GM18870 (cell line): ENCODE data around the gene ACACB.

ENCODE experiments used
- ATAC-seq: cut with Tn5 transposase; IDR thresholded peaks from one replicate; pipeline ENCODE4 v1.9.1; 2021; ENCODE audit warnings: moderate library complexity; ENCODE audit not compliant: unreplicated experiment

ACACB gene

DNA sequence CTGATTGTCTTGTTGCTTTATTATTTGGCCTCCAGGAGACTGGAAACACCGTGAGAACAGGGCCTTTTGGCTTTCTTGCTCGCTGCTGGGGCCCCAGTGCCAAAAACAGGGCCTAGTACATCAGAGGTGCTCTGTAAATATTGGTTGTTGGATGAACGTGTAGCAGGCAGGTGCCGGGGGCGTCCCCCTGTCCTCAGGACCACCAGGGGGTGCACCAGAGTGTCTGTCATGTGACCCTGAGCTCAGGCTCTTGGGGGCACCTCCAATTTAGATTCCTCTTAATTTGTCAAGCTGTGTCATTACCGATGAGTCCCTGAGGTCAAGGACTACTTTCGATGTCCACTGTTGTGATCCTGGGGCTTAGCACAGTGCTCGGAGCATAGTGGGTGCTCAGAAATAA lies 87.1 kb downstream of the ACACB start:
- ATAC-seq = no peak

DNA sequence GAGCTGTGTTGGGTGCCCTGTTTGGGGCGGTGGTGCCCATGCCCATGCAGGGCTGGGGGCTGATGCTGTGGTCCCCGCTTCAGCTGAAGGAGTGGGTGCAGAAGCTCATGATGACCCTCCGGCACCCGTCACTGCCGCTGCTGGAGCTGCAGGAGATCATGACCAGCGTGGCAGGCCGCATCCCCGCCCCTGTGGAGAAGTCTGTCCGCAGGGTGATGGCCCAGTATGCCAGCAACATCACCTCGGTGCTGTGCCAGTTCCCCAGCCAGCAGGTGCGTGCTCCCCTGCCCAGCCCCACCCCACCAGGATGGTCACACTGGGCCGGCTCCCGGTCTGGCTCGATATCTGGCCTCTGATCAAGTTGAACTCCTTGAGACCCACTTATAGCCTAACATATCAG lies 92.7 kb downstream of the ACACB start:
- ATAC-seq = no peak

DNA sequence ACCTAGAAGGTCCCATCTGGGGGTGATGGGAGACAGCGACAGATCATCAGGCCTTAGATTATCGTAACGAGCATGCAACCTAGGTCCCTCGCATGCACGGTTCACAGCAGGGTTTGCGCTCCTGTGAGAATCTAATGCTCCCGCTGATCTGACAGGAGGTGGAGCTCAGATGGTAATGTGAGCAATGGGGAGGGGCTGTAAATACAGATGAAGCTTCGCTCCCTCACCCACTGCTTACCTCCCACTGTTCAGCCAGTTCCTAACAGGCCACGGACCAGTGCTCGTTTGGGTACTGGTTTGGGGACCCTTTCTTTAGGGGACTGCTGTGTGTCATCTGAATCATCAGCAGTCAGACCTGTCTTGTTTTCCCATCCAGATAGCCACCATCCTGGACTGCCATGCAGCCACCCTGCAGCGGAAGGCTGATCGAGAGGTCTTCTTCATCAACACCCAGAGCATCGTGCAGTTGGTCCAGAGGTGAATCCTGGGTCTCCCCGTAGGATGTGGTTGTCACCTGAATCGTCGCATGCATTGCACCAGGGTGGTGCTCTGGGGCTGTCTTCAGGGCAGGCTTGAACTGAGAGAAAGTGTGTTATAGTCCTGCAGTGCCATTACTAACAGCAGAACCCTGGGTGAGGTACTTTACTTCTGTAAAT lies 96.2 kb downstream of the ACACB start:
- no peak for ATAC-seq

DNA sequence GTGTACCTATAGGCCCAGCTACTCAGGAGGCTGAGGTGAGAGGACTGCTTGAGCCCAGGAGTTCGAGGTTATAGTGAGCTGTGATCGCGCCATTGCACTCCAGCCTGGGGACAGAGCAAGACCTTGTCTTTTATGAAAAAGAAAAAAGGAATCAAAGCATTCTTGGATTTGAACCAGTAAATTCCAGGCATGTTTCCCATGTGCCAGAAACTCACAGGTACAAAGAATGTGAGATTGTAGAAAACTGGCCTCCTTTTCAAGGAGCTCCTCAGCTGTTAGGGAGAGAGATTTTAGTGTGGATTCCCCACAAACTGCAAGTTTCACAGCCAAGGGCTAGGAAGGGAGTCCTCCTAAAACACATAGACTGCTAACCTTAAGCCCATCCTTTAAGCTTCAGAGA lies 97.7 kb downstream of the ACACB start:
- ATAC-seq = no peak

DNA sequence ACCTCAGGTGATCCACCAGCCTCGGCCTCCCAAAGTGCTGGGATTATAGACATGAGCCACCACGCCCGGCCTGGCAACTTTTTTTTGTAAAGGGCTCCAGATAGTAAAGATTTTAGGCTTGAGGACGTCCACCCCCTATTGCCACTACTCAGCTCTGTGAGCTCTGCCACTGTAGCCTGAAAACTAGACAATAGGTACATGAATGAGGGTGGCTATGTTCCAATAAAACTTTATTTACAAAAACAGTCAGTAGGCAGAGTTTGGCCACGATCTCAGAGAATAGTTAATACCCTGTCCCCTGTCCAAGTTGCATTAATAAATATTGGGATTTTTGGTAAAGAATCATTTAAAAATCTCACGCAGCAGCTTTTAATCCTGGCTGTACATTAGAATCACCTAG lies 102.6 kb downstream of the ACACB start:
- no peak for ATAC-seq

DNA sequence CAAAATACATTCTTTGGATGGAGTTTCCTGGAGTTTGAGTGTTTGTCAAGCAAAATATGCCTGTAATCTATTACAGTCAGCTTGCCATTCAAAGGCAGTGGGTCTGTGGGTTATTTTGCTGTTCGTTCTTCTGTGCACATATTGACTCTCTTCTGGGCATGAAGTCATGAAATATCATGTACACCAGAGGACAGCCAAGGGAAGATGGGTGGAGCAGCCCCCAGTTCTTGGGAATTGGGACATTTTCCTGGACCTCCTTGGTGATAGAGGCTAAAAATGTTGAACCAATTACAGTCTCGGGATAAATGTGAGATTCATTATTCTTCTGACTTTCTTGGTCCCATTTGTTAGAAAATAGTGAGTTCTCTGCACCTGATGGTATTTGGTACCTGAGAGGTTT lies 103.6 kb downstream of the ACACB start:
- no peak for ATAC-seq

DNA sequence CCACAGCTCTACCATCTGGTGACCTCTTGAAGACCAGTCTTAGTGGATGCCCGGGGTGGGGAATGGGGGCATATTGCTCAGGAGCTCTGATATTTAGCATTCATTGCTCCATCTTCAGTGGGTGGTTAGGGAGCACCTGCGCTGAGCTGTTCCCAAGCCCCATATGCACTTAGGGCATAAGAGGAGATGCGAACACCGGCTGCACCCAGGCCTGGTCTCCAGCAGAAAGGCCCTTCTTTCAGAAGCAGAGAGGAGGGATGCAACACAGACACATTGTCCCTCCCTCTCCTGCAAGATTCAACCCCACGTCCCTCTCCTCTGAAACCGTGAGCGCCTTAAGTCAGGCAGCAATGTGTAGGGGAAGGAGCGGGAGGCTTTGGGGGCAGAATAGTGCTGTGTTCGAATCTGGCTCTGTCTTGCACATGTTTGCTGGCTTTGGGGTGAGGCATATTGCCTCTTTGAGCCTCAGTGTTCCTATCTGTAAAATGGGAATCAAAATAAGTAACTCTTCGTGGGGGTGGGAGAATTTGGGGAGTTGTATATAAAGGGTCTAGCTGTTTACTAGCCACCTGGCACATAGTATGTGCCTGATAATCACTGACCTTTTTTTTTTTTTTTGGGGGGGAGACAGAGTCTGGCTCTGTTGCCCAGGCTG lies 105.0 kb downstream of the ACACB start:
- ATAC-seq = no peak

DNA sequence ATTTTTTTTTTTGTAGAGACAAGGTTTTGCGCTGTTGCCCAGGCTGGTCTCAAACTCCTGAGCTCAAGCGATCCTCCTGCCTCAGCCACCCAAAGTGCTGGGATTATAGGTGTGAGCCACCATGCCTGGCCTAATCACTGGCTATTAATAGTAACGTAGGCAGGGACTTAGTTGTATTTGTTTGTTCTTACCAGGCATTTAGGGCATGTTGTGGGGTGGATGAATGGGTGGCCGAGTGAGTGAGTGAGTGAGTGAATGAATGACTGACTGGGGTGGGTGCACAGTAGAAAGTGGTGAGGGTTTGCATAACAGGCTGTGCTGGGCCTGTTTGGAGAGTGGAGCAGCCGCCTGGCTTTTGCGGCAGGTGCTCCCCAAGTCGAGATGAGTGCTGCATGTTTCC lies 105.7 kb downstream of the ACACB start:
- no peak for ATAC-seq

DNA sequence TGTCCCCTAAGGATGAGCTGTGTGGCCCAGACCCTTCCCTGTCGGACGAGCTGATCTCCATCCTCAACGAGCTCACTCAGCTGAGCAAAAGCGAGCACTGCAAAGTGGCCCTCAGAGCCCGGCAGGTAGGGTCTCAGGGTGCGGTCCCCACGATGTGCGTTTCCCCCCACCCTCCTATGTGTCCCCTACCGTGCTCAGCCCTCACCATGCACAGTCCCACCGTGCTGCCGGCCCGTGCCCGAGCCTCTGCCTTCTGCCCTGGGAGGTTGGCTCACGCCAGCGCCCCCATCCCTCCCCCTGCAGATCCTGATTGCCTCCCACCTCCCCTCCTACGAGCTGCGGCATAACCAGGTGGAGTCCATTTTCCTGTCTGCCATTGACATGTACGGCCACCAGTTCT lies 106.1 kb downstream of the ACACB start:
- ATAC-seq = no peak

DNA sequence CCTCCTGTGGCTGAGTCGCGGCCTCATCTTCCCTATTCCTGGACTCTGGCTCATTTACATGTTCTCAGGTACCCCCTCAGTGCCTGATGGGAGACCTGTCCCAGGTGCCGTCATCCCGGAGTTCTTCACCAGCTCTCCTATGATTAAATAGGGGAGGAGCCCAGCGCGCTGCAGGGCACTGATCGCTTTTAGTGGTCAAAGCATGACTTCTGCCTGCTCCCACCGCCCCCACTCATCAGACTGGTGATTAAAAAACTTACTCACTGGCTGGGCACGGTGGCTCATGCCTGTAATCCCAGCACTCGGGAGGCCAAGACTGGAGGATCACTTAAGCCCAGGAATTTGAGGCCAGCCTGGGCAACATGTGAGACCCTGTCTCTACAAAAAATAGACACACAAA lies 106.8 kb downstream of the ACACB start:
- no peak for ATAC-seq

DNA sequence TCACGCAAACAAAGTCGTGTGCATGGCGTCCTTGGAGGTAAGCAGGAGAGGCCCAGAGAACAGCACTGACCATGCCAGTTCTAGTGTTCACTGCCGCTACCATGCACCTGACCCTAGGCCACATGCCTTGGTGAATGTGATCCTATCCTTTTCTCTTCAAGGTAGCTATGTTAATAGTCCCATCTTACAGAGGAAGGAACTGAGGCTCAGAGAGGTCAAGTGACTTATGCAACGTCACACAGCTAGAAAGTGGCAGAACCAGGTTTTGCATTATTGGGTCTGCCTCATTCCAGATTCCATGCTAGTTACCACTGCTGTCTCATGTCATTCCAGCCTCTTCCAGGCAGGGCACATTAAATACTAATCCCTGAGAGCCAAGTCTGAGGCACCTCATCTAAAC lies 107.5 kb downstream of the ACACB start:
- ATAC-seq = no peak

DNA sequence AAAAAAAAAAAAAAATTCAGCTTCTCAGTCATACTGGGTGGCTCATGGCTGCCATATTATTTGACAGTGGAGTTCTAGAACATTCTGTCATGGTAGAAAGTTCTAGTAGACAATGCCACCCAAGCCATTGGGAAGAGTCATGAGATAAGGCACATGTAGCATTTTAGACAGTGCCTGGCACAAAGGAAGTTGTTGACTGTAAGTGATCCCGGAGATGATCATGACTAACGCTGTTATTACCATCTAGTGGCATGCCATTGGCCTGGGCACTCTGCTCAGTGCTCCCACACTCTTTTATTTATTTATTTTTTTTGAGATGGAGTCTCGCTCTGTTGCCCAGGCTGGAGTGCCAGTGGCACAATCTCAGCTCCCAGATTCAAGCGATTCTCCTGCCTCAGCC lies 112.3 kb downstream of the ACACB start:
- no peak for ATAC-seq

DNA sequence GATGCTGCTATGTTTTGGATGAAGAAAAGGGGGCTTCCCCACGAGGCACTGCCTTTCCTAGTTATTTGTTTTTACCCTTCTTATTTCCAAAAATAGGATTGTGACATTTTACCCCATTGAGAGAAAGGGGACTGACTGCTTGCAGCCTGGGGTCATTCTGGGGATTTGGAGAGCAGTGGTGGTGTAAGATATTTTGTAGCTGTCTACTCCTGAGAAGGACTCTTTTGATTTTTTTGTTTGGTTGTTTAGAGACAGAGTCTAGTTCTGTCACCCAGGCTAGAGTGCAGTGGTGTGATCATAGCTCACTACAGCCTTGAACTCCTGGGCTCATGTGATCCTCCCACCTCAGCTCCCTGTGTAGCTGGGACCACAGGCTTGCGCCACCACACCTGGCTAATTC lies 113.8 kb downstream of the ACACB start:
- ATAC-seq = no peak

DNA sequence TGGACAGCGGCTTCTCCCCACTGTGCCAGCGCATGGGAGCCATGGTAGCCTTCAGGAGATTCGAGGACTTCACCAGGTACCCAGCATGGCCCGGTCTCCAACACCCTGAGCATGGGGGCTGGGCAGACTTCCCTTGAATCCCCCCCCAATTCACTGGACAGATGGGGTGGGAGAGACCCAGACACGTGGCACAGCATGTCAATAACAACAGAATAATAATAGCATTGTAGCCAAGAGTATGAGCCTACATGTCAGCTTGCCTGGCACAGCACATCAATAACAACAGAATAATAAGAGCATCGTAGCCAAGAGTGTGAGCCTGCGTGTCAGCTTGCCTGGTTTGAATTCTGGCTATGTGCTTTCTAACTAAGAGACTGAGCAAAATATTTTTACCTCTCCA lies 116.3 kb downstream of the ACACB start:
- ATAC-seq = no peak

DNA sequence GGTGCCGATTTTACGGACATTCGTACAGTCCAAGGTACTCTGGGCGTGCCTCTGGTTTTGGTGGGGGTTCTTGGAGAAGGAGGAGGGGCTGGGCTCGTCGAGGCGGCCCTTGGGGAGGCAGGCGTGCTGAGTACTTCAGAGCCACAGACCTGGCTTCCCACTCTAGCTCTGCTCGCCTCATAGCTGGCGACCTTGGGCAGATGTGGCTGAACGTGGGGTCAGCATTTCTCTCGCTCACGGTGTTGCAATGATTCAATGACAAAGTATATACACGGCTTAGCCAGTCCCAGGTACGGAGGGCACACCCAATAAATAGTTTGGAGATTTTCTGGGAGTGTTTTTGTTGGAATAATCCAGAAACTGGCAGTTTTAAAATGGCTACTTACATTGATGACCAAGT lies 117.6 kb downstream of the ACACB start:
- ATAC-seq = no peak

DNA sequence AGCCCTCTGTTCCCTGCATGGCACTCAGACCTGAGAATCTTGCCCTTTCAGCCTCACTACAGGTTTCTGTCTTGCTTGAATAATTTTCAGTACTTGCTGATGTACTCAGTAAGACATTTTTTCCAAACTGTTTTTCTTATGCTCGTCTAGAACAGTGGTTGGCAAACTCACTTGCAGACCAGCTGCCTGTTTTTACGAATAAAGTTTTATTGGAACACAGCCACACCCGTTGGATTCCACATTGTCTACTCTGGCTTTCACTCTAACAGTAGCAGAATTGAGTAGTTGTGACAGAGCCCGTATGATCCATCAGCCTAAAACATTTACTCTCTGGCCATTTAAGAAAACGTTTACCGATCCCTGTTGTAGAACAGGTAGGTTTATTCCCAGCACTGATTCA lies 119.9 kb downstream of the ACACB start:
- ATAC-seq = no peak

DNA sequence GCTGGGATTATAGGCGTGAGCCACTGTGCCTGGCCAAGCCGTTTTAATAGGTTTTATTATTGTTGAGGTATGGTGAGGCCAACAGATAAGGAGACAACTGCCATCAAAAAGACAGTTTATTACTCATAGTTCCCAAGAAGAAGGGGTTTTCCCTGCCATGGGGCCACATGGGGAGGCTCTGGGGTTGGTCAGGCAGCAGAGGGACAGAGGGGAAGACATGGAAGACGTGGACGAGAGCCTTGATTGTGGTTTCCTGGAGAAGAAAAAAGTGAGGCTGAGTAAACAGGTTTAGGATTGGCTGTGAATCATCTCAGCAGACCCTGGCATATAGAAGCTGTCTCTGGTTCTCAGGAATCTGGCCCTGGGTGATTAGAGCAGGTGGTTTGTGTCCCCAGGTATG lies 122.8 kb downstream of the ACACB start:
- no peak for ATAC-seq

DNA sequence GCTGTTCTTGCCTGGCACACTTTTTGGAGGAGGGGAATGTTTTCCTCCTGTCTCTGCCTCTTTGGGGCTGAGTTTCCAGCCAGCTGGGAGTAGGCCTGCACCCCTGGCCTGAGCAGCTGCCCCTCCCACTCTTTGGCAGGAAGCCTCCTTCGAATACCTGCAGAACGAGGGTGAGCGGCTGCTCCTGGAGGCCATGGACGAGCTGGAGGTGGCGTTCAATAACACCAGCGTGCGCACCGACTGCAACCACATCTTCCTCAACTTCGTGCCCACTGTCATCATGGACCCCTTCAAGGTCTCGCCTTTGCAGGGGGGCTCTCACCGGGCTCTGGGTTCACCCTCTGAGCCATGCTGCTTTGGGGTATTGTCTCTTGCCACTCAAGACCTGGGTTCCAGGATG lies 123.3 kb downstream of the ACACB start:
- no peak for ATAC-seq

DNA sequence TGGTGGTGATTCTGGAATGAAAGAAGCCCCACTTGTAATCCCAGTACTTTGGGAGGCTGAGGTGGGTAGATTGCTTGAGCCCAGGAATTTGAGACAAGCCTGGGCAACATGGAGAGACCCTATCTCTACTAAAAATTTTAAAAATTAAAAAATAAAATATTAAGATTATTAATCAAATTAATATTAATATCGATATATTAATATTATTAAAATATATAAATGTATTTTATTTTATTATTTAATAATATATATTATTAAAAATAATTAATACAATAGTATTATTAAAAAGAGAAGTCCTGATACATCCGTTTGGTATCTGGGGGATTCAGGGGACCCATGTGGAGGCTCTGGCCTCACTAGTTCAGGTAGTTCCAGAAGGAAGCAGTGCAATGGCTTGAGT lies 124.0 kb downstream of the ACACB start:
- ATAC-seq = no peak

DNA sequence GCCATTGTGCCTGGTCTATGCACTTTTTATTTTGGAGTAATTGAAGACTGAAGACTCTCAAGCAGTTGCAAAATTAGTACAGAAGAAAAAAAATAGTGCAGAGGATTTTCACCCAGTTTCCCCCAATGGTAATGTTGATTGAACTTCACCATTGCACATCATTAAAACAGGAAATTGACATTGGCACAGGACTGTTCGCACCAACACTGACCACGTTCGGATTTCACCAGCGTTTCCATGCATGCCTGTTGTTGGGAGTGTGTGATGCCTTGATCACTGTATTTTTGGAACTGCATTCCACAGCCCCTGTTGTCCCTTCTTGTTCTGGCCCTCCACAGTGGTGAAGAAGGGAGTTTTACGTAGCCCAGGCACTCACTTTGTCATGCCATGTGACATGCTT lies 125.5 kb downstream of the ACACB start:
- ATAC-seq = no peak

DNA sequence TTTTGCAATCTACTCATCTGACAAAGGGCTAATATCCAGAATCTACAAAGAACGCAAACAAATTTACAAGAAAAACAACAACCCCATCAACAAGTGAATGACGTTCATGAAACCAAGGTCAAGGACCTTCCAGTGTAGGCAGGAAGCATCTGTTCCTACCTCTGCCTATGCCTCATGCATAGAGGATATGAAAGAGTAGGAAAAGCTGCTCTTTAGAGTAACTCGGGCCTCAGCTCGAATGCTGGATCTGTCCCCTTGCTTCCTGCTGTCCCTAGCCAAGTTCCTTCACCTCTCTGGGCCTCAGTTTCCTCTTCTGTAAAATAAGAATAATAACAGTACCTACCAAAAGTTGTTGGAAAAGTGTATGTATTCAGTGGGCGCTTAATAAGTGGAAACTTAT lies 127.7 kb downstream of the ACACB start:
- no peak for ATAC-seq

DNA sequence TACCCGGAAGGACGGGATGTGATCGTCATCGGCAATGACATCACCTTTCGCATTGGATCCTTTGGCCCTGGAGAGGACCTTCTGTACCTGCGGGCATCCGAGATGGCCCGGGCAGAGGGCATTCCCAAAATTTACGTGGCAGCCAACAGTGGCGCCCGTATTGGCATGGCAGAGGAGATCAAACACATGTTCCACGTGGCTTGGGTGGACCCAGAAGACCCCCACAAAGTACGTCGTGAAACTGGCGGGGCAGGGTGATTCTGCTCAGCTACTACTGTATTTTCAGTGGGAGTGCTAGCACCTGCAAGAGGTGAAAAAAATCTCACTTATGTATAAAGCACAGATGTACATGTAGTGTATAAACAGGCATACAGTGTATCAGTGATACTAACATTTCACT lies 129.8 kb downstream of the ACACB start:
- ATAC-seq = no peak
